HG02642 (cell line): ENCODE measurements around the gene SLC9A7.

Experiments
- ATAC-seq: cut with Tn5 transposase; IDR thresholded peaks from one replicate; pipeline ENCODE4 v1.9.1; 2021; ENCODE audit warnings: mild to moderate bottlenecking; ENCODE audit not compliant: unreplicated experiment, poor library complexity

Gene SLC9A7

DNA sequence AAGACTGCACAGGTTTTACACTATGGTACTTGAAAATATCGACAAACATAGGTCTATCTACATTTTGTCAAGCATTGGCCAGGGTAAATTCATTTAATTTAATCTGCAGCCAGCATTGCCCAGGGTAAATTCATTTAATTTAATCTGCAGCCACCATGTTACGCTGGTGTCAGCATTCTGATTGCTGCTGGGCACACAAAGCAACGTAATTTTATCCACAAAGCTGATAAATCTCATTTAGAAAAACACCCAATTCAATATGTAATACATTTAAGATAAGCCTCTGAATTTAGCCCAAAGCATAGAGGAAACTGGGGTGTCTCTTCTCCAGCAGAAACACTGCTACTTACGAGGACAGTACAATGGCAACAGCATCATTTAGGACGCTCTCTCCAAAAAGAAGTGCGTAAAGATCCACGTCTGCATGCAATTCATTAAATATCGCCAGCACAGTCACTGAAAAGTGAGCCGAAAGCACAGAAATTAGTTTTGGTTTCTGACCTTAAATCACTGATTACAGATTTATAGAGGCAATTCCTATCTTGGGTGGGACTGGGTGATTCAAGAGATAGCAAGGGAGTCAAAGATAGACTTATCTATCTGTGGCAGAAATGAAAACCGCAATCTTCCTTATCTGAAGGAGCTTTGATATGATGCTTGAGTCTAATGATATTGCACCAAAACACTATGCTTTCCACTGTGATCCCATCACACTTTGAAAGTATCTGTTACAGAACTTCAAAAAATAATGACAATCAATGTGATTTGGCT is 96.5 kb downstream of the SLC9A7 start:
- no peak for ATAC-seq

DNA sequence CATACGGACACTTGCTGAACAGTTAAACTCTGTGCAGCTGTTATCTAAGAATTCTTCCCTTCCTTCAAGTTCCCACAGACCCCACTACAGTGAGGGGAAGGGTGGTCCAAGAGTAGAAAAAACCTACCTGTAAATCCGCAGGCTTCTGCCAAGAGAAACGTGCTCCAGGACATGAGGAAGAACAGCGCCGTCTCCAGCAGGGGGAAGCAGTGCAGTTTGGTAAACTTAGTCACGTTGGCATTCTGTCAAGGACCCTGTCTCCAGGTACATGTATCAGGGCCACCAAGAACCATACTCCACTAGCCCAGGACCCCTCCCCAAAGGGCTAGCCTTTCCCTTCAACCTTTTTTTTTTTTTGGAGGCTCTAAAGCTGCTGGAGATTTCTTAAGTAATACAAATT is 105.4 kb downstream of the SLC9A7 start:
- no peak for ATAC-seq

DNA sequence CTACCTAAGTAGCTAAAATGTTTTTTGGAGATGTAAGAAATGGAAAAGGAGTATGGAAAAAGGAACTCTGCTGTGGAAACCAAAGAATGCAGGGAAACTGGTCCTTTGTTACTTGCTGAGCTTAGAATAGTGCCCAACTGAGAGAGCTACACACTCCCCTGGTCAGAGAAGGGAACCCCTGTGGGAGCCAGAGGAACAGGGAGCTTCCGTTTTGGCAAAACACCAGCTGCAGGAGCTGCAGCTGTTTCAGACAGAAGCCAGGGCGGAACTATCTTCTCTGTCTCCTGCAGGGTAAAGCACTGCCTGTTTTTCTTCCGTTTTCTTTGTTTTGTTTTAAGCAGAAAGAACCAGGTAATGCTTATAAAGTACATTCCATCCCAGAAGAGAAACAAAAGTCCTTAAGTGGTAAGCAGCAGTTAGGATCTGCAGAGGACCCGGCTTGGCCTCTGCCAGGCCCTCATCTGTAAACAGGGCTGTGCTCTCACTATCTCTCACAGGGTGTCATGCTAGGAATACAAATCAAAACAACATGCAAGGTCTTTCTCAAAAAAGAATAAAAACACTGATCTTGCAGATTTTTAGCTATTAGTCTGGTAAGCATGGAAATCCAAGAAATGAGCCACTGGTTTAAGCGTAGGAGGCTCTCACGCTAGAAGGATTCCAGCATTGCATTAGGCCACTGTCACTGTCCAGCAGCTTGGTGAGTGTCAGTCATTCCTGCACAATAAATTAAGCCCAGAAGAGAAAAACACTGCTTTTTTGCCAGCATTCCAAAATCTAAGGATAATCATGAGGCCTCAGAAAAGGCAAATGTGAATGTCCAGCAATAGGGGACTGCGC is 109.3 kb downstream of the SLC9A7 start:
- no peak for ATAC-seq

DNA sequence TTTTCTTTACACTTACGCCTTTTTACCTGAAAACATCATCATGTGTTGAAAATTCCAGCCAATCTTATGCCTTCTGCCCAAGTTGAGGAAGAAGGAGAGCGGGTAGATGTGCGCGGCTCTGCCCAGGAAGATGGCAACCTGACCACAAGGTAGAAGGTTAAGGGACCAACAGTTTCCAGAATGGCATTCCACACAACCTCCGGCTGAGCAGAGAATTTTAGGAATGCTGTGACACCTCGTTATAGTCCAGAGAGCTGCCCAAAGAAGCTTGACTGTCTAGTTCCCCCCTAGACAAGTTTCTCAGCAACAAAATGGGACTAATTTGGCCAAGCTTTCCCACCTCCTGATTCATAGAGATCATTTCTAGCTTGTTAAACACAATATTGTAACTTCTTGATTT is 110.3 kb downstream of the SLC9A7 start:
- ATAC-seq = no peak

DNA sequence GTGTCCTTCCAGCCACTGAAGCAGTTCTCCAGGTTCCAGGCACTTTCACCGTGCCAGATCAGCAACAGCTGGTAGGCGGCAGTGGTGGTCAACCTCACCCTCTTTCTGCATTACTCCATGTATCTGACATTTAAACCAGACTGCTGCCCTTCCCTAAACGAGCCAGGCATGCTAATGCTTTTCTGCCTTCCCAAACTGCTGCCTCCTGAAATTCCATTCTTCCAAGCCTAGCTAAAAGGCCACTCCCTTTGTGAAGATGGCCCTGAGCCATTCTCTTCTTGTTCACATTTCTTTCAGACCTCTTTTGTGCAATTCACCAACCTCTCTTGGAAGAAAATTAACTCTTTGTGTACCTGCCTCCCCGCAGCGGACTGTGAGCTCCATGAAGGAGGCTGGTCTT is 111.7 kb downstream of the SLC9A7 start:
- ATAC-seq = no peak

DNA sequence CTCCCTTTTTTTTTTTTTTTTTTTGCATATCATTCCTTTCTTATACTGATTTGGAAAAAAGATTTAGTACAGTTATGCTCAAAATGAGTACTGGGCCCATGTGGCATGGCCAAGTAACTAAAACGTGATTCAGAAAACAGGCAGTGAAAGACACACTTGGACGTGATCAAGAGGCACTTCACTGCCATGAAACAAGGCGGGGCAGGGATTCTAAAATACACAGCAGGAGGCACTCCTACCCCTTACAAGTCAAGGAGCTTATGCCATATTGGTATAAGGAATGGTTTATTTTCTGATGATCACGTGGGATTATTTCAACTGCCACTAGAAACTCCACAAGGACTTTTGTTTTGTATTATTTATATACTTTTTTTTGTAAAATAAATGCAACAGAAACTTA is 113.3 kb downstream of the SLC9A7 start:
- no peak for ATAC-seq

DNA sequence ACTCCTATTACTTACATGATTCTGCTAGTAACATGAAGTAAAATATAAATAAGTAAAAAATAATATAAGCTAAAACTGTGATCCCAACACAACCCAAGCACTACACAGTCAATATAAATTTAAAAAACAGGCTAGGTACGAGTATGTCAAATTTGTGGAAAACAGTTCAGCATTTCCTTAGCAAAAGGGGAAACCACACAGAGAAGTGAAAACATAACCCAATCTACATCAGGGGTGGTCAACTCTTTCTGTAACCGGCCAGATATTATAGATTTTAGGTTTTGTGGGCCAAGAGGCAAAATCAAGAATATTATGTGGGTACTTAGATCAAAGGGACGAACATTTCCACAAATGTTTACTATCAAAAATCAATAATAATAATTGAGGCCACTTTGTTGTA is 115.3 kb downstream of the SLC9A7 start:
- no peak for ATAC-seq

DNA sequence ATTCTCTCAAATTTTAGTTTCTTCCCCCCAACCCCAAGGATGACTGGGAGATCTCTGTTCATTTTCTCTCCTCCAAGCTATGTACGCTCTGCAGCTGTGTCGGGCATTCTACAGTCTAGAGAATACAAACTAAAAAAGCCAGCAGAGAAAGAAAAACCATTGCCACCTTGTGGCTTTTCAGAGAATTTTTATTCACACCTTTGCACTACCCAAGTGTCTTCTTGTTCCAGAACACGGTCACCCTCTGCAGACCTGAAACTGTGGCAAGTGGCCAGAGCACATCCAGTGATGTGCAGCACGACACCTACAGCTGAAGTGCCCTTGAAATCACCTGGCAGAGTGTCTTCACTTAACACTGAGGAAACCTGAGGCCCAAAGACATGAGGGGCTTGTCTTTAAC is 116.8 kb downstream of the SLC9A7 start:
- no peak for ATAC-seq

DNA sequence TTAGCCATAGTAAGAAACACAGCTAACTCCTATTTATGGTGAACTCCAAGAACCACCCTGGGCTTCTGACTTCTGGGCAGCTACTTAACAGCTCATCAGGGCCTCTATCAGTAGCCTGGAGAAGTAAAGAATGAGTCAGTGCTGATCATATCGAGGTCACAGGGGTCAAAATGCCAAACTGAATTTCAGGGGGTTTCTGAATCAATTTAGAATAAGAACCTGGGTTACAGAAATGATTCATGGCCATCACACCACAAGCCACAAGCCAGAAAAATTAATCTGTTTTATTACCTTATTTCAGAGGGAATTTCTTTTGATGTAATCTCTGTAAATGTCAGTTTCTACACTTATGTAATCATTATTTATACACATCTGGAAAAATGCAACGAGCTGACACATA is 121.0 kb downstream of the SLC9A7 start:
- no peak for ATAC-seq

DNA sequence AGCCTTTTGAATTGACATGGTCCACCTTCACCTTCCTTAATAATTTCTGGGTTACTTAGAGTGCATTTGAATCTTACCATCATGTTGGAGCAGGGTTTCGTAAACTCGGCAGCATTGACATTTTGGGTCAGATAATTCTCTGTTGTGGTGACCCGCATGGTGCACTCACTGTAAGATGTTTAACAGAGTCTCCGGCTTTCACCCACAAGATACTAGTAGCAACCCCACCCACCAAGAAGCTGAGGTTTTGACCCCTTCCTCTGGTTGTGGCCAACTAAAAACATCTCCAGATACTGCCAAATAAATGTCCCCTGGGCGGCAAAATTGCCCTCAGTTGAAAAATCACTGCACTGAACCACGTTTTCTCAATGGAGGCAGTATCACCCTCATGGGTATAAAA is 122.7 kb downstream of the SLC9A7 start:
- no peak for ATAC-seq

DNA sequence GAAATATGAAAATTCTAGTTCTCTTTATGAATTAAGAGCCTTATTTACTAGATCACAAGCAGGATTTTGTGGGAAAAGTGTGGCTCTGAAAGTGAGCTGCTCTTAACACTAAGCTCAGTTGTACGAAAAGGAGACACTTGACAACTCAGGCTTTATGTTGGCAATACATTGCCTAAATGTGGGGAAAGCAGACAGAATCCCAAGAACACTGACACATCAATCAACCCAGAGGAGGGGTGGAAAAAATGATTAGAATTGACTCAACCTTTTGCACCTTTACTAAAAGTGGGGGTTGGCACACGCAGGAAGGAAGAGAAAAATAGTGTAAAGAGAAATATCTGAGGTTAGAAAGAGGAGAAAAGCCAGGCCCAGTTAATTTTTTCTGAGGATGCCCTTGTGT is 123.7 kb downstream of the SLC9A7 start:
- no peak for ATAC-seq

DNA sequence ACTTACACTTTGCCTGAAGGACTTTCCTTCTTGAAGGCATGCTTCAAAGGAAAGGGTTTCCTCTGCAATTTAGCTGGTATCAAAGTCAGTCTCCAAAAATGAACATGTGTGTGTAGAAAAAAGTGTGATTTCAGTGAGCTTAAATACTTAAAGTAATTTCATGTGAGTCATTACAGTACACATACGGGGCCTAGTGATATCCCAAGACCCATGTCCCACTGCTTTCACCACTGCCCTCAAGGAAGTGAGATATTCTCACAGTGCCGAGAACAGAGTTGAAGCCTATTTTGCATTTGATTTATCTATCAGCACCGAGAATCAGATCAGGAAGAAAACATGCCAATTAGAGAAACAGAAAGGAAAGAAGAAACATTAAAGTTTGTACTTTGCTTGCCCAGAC is 124.3 kb downstream of the SLC9A7 start:
- no peak for ATAC-seq

DNA sequence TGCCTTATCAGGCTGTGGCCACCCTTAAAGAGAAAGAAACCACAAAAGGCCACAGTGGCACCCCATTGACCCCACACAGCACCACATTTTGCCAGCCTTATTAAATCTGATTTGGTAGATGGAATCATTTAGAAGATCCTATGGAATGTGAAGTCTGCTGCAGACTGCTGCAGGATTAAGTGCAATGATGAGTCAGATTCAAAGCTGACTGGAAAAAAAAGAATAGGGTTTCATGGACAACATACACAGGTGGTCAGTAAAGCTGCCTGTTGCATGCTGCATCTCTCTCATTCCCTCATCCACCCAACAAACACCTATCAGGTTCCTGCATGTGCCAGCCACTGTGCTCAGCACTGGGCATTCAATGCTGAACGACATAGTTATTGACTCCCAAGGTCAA is 128.8 kb downstream of the SLC9A7 start:
- no peak for ATAC-seq

DNA sequence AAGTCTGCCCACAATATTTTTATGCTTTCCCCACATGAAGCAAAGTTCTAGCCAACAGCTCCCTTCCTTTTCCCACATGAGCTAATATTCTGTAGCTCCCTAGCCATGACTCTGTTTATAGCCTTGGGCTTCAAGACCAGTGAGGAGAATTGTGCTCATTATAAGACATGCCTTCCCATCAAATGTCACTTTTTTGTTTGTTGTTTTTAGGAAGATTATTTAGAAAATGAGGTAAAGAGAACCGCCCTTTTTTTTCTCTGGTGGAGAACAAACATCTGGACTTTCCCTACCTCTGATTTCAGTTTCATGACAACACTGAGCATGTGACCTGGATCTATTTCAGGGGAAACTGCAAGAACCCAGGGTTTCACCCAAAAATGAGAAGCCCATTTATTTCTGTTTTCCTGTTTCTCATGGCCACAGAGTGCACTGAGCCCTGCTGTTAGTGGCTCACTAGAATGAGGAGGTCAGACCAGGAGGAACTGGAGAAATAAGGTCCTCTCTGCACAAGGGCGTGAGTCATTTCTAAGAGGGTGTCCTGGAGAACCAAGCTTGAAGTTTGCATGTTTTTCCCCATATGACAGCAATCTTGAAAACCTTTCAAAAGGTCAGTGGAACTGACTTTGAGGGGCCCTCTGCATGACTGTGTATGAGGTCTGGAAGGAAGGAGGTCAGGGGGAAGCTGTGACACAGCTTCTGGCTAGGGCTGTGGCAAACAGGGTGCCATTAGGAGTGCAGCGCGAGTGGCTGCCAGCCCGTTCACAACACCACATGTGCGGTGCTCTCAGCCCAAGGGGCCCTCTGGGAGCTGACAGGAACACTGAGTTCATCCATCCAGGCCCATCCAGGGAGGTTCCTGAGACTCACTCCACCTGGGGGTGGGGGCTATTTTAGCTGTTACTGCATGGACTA is 130.2 kb downstream of the SLC9A7 start:
- ATAC-seq = peak; percentile 87

DNA sequence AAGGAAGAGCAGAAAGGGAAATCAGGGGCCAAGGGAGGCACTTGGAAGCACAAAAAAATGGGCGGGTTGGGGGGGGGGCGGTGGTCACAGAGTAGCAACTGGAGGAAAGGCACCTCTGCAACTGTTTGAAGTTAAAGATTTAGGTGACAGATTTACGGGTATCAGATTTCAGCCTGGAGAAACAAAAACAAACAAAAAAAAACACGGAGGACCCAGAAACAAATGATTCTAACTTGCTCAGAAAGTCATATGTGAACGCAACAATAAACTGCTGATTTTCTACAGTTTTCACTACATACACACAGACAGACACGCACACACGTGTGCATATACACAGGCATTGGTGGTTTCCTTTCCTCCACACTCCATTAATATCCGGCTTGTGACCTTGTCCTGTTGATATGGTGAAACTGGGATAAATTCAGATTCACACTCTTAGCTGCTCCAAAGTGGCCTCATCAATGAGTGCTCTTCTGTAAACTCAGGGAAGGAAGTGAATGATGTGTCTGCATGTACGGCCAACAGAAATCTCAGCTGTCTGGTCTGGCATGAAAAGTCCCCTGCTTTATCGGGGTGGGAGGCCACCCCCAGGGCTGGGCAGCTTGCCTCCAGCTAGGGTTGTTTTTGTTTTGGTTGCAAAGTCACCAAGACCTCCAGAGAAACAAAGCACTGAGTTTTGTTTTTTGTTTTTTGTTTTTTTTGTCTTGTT is 131.1 kb downstream of the SLC9A7 start:
- ATAC-seq = peak; percentile 16

DNA sequence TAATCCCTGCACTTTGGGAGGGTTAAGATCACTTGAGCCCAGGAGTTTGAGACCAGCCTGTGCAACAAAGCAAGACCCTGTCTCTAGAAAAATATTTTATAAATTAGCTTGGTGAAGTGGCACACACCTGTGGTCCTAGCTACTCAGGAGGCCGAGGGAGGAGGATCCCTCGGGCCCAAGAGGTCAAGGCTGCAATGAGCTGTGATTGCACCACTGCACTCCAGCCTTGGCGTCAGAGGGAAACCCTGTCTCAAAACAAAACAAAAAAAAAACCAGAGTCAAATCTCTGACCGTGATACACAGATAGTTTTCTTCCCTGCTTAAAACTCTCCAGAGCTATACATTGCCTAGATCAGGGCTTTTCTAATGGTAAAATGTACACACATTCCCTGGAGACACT is 131.9 kb downstream of the SLC9A7 start:
- no peak for ATAC-seq

DNA sequence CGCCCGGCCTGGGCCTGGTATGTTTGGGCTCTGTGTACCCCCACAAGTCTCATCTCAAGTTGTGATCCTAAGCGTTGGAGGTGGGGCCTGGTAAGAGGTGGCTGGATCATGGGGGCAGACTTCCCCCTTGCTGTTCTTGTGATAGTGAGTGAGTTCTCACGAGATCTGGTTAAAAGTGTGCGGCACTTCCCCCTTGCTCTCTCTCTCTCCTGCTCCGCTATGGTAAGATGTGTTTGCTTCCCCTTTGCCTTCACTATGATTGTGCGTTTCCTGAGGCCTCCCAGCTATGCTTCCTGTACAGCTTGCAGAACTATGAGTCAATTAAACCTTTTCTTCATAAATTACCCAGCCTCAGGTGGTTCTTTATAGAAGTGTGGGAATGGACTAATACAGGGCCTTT is 132.4 kb downstream of the SLC9A7 start:
- no peak for ATAC-seq

DNA sequence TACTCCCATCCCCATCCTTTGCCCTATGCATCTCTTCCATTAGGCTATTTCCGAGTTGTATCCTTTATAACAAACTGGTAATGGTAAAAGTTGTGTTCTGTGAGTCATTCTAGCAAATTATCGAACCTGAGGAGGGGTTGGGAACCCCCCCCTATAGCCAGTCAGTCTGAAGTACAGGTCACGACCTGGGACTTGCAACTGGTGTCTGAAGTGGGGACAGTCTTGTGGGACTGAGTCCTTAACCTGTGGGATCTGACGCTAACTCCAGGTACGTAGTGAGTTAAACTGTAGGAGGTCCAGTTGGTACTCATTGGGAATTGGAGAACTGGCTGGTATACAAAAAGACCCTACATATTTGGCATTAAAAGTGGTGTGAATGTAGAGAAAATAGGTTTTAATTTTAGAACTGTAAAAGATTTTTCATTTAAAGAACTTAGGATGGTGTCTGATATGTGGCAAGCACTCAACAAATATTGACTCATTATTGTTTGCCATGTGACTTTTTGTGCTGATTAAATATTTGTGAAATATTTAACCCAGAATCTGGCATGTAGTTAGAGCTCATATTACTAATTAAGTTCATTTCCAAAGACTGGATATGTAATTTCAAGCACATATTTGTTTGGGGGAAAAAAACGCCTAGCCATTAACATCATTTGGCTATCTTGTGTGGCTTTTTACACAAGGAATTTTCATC is 134.7 kb downstream of the SLC9A7 start:
- ATAC-seq = no peak

DNA sequence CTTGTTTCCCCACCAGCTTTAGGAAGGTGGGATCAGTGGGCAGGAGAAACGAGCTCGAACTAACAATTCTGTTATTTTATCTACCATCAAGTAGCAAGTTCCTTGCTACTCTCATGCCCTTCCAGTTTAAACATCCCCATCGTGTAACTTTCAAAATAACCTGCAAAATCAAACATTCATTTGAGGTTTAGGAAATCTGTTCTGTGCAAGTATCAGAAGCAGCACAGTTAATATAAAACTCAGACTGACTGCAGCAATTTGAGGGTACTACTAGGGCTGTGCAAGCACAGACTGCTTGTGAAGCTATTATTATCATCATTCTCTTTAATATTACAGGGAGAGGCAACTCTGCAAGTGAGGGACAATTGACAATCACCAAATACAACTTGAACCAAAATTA is 137.3 kb downstream of the SLC9A7 start:
- ATAC-seq = no peak

DNA sequence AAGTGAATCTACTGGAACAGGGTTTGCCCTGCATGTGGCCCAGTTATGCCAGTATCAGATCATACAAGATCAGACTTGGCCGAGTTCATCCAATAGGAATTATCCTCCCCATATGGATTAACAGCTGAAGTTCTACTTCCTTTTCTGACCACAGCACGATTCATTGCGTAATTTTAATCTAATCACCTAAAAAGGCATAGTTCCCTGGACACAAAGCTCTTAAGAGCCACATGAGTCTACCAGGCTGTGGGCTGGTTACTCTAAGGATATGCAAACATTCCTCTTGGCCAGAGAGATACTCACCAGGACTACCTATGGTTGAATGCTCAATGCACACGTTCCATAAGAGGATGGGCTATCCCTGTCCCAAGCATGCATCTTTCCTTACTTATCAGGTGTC is 138.4 kb downstream of the SLC9A7 start:
- no peak for ATAC-seq
